GM12801 (cell line): ENCODE measurements around the gene METTL16.

Source experiments
- CTCF ChIP-seq: IDR thresholded peaks from one replicate; pipeline ENCODE4 v1.5.1; 2011; ENCODE audit warnings: control low read depth; ENCODE audit not compliant: insufficient read length; ENCODE audit errors: extremely low read depth

Gene METTL16

DNA sequence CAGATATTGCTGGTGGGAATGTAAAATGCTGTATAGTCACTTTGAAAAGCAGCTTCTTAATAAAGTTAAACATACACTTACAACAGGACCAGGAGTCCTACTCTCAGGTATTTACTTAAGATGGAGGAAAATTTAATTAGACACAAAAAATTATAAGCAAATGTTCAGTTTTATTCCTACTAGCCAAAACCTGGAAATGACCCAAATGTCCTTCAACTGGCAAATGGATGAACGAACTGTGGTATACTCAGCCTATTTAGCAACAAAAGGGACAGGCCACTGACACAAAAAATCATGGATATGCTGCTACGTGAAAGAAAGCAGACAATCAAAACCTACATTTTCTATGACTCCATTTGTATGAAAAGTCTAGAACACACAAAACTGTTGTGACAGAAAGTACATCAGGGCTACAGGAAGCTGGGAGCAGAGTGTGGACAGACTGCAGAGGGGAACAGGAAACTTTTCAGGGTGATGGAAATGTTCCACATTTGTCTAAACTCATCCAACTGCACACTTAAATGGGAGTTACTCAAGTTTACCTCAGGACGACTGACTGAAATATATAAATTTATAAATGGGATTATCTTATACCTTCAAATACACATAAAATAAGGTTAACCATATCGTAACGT, 61.6 kb downstream of the METTL16 start:
- no peak for TF ChIP-seq CTCF

DNA sequence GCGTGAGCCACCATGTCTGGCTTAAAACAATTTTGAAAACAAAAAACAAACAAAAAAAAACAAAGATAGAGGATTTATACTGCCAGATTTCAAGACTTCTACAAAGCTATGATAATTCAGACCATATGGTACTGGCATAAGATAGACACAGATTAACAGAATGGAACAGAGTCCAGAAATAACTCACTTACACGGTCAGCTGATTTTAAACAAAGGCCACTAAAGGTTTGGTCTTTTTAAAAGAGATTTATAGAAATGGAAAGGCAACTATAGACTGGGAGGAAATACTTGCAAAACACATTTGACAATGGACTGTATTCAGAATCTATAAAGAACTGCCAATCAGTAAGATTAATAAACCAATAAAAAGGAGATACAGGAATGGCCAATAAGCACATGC, 62.2 kb downstream of the METTL16 start:
- TF ChIP-seq CTCF, result no peak

DNA sequence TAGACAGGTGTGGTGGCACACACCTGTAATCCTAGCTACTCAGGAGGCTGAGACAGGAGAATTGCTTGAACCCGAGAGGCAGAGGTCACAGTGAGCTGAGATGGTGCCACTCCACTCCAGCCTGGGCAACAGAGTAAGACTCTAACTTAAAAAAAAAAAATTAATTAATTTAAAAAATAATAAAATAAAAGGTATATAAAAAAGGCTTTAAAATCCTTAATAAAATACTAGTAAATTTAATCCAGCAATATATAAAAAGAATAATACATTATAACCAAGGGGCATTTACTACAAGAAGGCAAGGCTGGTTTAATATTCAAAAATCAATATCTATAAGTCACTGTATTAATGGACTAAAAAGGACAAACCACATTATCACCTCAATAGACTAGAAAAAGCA, 66.0 kb downstream of the METTL16 start:
- TF ChIP-seq CTCF, result no peak

GRCh38 chr17:2444382-2444781, 67.3 kb downstream of the METTL16 start:
- no peak for TF ChIP-seq CTCF

- TF ChIP-seq CTCF, result no peak
Measured at GRCh38 chr17:2442166-2442565, 69.5 kb downstream of the METTL16 start.

- TF ChIP-seq CTCF, result no peak
Measured at GRCh38 chr17:2440930-2441329, 70.8 kb downstream of the METTL16 start.

GRCh38 chr17:2438823-2439222, 72.9 kb downstream of the METTL16 start:
- TF ChIP-seq CTCF, result no peak

GRCh38 chr17:2436316-2436905, 75.3 kb downstream of the METTL16 start:
- no peak for TF ChIP-seq CTCF
